A549 (cell line): ENCODE data around the gene SYCP2. TPM values are rescaled to one million over a fixed set of nuclear protein-coding genes. Genes with fewer than 3 reads are reported as not detected.

Experiments
- ATAC-seq, 2 experiments: fragments of 200-7000 bp in 1 of 2; fragments of >200 bp in 1 of 2; cut with Nextera tagmentation in 1 of 2; cut with Tn5 transposase in 1 of 2; 3 replicates each; pipeline versions ENCODE4 v1.8.0 to v1.9.1; 2018 to 2020; ENCODE audit warnings: mild to moderate bottlenecking in 1 of 2, moderate library complexity in 1 of 2
- CTCF ChIA-PET: fragments of 300-600 bp; sonication (Branson Sonifier 250); formaldehyde crosslinking; extraction: SDS; loops from one replicate; lab custom pipeline; 2021; ENCODE audit warnings: antibody characterized with exemption, inconsistent platforms; lab: Yijun Ruan, JAX
- POLR2A ChIA-PET: fragments of 350-600 bp; formaldehyde crosslinking; extraction: SDS; loops from one replicate; lab custom pipeline; 2021; ENCODE audit warnings: antibody characterized with exemption, inconsistent platforms; lab: Yijun Ruan, JAX
- DNase-seq, 2 experiments: peaks; one replicate each; pipeline versions ENCODE4 v3.0.0 to v3.0.0-alpha.2; 2011 to 2016; ENCODE audit warnings: low read depth in 1 of 2, low spot score in 1 of 2
- FAIRE-seq: peaks from 2 replicates; lab custom pipeline; 2011; peaks lifted over from hg19 to GRCh38; lab: Jason Lieb, UNC
- H3K27ac ChIP-seq, 2 experiments: fragments of >200 bp; sonication (Bioruptor Twin); formaldehyde crosslinking; 3 replicates each; pipeline ENCODE4 v1.5.1; 2016 to 2017
- H3K4me1 ChIP-seq: fragments of >200 bp; sonication (Bioruptor Twin); formaldehyde crosslinking; 3 replicates; pipeline ENCODE4 v1.6.1; 2016
- H3K4me2 ChIP-seq: fragments of >200 bp; sonication (Bioruptor Twin); formaldehyde crosslinking; 3 replicates; pipeline ENCODE4 v1.6.1; 2016
- H3K4me3 ChIP-seq: fragments of >200 bp; sonication (Bioruptor Twin); formaldehyde crosslinking; 3 replicates; pipeline ENCODE4 v1.5.1; 2016
- H3K9me3 ChIP-seq: fragments of >200 bp; sonication (Bioruptor Twin); formaldehyde crosslinking; 3 replicates; pipeline ENCODE4 v1.6.1; 2016
- BHLHE40 ChIP-seq: IDR thresholded peaks from 2 replicates; pipeline ENCODE4 v1.6.1; 2012; ENCODE audit warnings: low read depth, low read length, inconsistent platforms
- CBX8 ChIP-seq: fragments of 200-600 bp; sonication (generic); IDR thresholded peaks from 2 replicates; pipeline ENCODE4 v1.6.1; 2016
- EHMT2 ChIP-seq: fragments of 200-600 bp; sonication (generic); IDR thresholded peaks from 2 replicates; pipeline ENCODE4 v1.6.1; 2016; ENCODE audit warnings: antibody characterized with exemption, low read depth, mild to moderate bottlenecking, moderate library complexity
- EP300 ChIP-seq, 2 experiments: fragments of >200 bp; sonication (Bioruptor Twin); formaldehyde crosslinking; IDR thresholded peaks; 2 replicates in 1 of 2; 3 replicates in 1 of 2; pipeline ENCODE4 v1.6.1; 2016 to 2017
- FOXS1 ChIP-seq: fragments of 250-450 bp; sonication (Bioruptor Pico); IDR thresholded peaks from 2 replicates; pipeline ENCODE4 v1.5.0; 2020; ENCODE audit warnings: mild to moderate bottlenecking, moderate library complexity
- HDAC2 ChIP-seq: fragments of 200-600 bp; sonication (generic); IDR thresholded peaks from 2 replicates; pipeline ENCODE4 v1.6.1; 2016
- HOXA7 ChIP-seq: fragments of 250-450 bp; sonication (Bioruptor Pico); IDR thresholded peaks from 2 replicates; pipeline ENCODE4 v1.5.0; 2020; ENCODE audit warnings: mild to moderate bottlenecking, moderate library complexity
- JUN ChIP-seq, 2 experiments: fragments of >200 bp; sonication (Bioruptor Twin); formaldehyde crosslinking; IDR thresholded peaks; 2 replicates in 1 of 2; 3 replicates in 1 of 2; pipeline ENCODE4 v1.6.1; 2016 to 2017
- KDM5A ChIP-seq: fragments of 200-600 bp; sonication (generic); IDR thresholded peaks from 2 replicates; pipeline ENCODE4 v1.6.1; 2016; ENCODE audit warnings: antibody characterized with exemption, mild to moderate bottlenecking
- MAFK ChIP-seq: fragments of 450-650 bp; IDR thresholded peaks from 2 replicates; pipeline ENCODE4 v1.6.1; 2014; ENCODE audit not compliant: partially characterized antibody
- MAZ ChIP-seq: fragments of 150-350 bp; IDR thresholded peaks from 2 replicates; pipeline ENCODE4 v1.6.1; 2014; ENCODE audit warnings: antibody characterized with exemption, low read depth, low read length, borderline replicate concordance
- MYC ChIP-seq: IDR thresholded peaks from 2 replicates; pipeline ENCODE4 v1.6.1; 2012; ENCODE audit warnings: mild to moderate bottlenecking, inconsistent platforms, low read length, improper control_type of control experiment, borderline replicate concordance
- PHF8 ChIP-seq: fragments of 200-600 bp; sonication (generic); IDR thresholded peaks from 2 replicates; pipeline ENCODE4 v1.6.1; 2016; ENCODE audit warnings: low read depth, mild to moderate bottlenecking, antibody characterized with exemption, moderate library complexity, borderline replicate concordance
- POLR2AphosphoS2 ChIP-seq: conservative IDR thresholded peaks from 2 replicates; pipeline ENCODE4 v1.6.1; 2012; ENCODE audit warnings: low read length, improper control_type of control experiment, inconsistent platforms
- RAD21 ChIP-seq, 2 experiments: fragments of >200 bp in 1 of 2; sonication (Bioruptor Twin) in 1 of 2; formaldehyde crosslinking in 1 of 2; IDR thresholded peaks in 1 of 2; conservative IDR thresholded peaks in 1 of 2; 2 replicates in 1 of 2; 3 replicates in 1 of 2; pipeline ENCODE4 v1.6.1; 2012 to 2018; ENCODE audit warnings: inconsistent platforms in 1 of 2
- RARB ChIP-seq: fragments of 250-450 bp; sonication (Bioruptor Pico); IDR thresholded peaks from 2 replicates; pipeline ENCODE4 v1.8.0; 2021; ENCODE audit warnings: mild to moderate bottlenecking, moderate library complexity
- RCOR1 ChIP-seq: fragments of 150-350 bp; IDR thresholded peaks from 2 replicates; pipeline ENCODE4 v1.6.1; 2014; ENCODE audit warnings: antibody characterized with exemption, low read length, low read depth
- REST ChIP-seq: fragments of 200-600 bp; sonication (generic); IDR thresholded peaks from 2 replicates; pipeline ENCODE4 v1.6.1; 2016; ENCODE audit warnings: antibody characterized with exemption, mild to moderate bottlenecking, moderate library complexity
- SMC3 ChIP-seq: fragments of >200 bp; sonication (Bioruptor Twin); formaldehyde crosslinking; IDR thresholded peaks from 3 replicates; pipeline ENCODE4 v1.6.1; 2018; ENCODE audit warnings: inconsistent platforms
- TP53 ChIP-seq: fragments of 250-450 bp; sonication (Bioruptor Pico); IDR thresholded peaks from 2 replicates; pipeline ENCODE4 v1.5.0; 2021; ENCODE audit warnings: mild to moderate bottlenecking, moderate library complexity
- ZC3H11A ChIP-seq: fragments of 450-650 bp; IDR thresholded peaks from 2 replicates; pipeline ENCODE4 v1.6.1; 2014; ENCODE audit warnings: antibody characterized with exemption, mild to moderate bottlenecking
- ZSCAN20 ChIP-seq: fragments of 250-450 bp; sonication (Bioruptor Pico); IDR thresholded peaks from 2 replicates; pipeline ENCODE4 v1.8.0; 2022; ENCODE audit warnings: mild to moderate bottlenecking, moderate library complexity
- WGBS: methylation state at CpG from one replicate; pipeline ENCODE4 v1.1.6; 2017; ENCODE audit errors: missing lambda C conversion rate; 5-methylcytosine and 5-hydroxymethylcytosine counted together
- polyA plus RNA-seq, 4 experiments: library from polyadenylated mRNA; depleted of rRNA in 3 of 4; stranded (reverse); fragments of >200 nt; fragmentation: RNase III in 1 of 4; extraction: RNeasy Plus Mini Kit Qiagen cat#74134 plus additional on column Dnase treatment in 1 of 4; gene quantifications; 2 replicates in 3 of 4; 3 replicates in 1 of 4; pipeline ENCODE4 v1.2.3, GENCODE V29; 2011 to 2017
- TF ChIP-seq, protein P1 (sequence below): fragments of >200 bp; sonication (Bioruptor Twin); formaldehyde crosslinking; IDR thresholded peaks from 3 replicates; pipeline ENCODE4 v1.5.1; 2016
- TF ChIP-seq, protein P2 (sequence below): fragments of >200 bp; sonication (Bioruptor Twin); formaldehyde crosslinking; IDR thresholded peaks from 2 replicates; pipeline ENCODE4 v1.6.1; 2016
- TF ChIP-seq, protein P3 (sequence below): IDR thresholded peaks from 2 replicates; pipeline ENCODE4 v1.6.1; 2012; ENCODE audit warnings: low read depth, borderline replicate concordance
- TF ChIP-seq, protein P4 (sequence below): IDR thresholded peaks from 2 replicates; pipeline ENCODE4 v1.6.1; 2012

Gene SYCP2
- polyA plus RNA-seq, 2 of the 4 experiments (the other 2 are of a cell fraction): 0.52 to 2.1 TPM

DNA sequence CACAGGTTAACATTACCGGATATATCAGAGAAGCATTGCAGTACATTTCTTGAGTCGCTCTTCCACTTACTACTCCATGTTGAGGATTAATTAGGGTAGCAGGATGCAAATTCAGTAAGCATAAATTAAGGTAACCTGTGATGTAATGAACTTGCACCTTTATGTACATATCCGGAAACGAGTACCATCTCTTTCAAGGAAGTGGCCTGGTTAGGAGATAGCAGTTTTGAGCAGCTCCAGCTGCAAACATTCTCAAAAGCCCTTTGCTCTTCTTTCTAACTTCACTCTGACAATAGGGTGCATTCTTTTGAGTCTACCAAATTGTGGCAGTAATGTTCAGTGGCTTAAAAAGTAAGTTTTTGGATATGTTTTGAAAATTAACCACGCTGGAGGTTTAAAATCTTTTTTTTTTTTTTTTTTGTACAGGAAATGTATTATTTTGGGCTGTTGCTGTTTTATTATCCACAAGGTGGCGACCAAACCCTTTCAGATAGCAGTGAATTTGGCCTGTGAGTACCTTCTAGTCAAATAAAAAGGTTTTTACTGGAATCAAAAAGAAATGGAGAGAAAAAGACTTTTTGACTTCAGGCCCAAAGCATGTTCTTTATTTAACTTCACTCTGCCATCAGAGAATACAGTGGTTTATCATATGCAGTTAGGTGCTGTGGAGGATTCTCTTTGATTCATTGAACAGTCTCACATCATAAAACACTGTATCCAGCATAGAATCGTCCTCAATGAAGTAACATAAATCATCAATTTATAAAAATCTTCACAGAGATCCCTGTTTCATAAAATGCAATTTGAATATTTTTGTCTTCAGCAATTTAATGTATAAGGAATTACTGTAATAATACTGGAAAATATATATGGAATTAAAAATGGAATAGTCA lies 15.6 kb upstream of the SYCP2 start:
- Histone ChIP-seq H3K9me3 (no peaks in the 10 kb centered on the region), H3K4me1 (0 out of 3 replicates have a peak, but pooled peaks cover 3% of the 10 kb centered on the region), H3K4me3 (no peak overlapping the region)
- peak; percentile 66 to 69; a peak in 4 of 6 replicates for ATAC-seq
- TF ChIP-seq REST (no peak), EP300 (IDR thresholded peaks at IDR 0.05) (no peak), EHMT2 (no peak), RAD21 (conservative IDR thresholded peaks at IDR 0.05 in 1 of 2, IDR thresholded peaks at IDR 0.05 in 1 of 2) (peak; percentile 63 to 67), PHF8 (no peak), KDM5A (no peak), SMC3 (peak; percentile 37; the same call in 1 of the 3 replicates)
- TF ChIP-seq, protein P1, sequence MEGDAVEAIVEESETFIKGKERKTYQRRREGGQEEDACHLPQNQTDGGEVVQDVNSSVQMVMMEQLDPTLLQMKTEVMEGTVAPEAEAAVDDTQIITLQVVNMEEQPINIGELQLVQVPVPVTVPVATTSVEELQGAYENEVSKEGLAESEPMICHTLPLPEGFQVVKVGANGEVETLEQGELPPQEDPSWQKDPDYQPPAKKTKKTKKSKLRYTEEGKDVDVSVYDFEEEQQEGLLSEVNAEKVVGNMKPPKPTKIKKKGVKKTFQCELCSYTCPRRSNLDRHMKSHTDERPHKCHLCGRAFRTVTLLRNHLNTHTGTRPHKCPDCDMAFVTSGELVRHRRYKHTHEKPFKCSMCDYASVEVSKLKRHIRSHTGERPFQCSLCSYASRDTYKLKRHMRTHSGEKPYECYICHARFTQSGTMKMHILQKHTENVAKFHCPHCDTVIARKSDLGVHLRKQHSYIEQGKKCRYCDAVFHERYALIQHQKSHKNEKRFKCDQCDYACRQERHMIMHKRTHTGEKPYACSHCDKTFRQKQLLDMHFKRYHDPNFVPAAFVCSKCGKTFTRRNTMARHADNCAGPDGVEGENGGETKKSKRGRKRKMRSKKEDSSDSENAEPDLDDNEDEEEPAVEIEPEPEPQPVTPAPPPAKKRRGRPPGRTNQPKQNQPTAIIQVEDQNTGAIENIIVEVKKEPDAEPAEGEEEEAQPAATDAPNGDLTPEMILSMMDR: peak; percentile 72
- TF ChIP-seq, all 56 proteins: peak for 3
- 37% methylated on average over 7 of the region's 7 CpGs for WGBS
- Histone ChIP-seq H3K4me2 (no peak overlapping the region), H3K27ac (no peak overlapping the region)
- DNase-seq (peak in 1 of 2 experiments; percentile 57), FAIRE-seq (no peak)
- CTCF ChIA-PET: interaction anchor here (0.6 to 9.6 kb wide), 15 partner anchors 9 to 1533 kb away, joined by 3 to 73 read pairs (median 3); partner anchors contain the start of genes CDH26, FAM217B, PPP1R3D and SYCP2
- POLR2A ChIA-PET: interaction anchor here (1.7 kb wide), 1 partner anchor 9 kb away, joined by 11 read pairs; the partner anchor contains the start of genes FAM217B and PPP1R3D

- TF ChIP-seq ZSCAN20 (CRISPR knock-in tag) (no peak), RARB (CRISPR knock-in tag) (no peak), POLR2AphosphoS2 (no peak), HDAC2 (no peak), RCOR1 (no peak), JUN (IDR thresholded peaks at IDR 0.05) (no peak), MAZ (no peak), TP53 (CRISPR knock-in tag) (no peak), CBX8 (no peak), MAFK (no peak), FOXS1 (no peak), ZC3H11A (no peak), HOXA7 (CRISPR knock-in tag) (no peak), MYC (no peak), BHLHE40 (no peak)
- TF ChIP-seq, protein P2, sequence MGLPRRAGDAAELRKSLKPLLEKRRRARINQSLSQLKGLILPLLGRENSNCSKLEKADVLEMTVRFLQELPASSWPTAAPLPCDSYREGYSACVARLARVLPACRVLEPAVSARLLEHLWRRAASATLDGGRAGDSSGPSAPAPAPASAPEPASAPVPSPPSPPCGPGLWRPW: no peak
- TF ChIP-seq, protein P3, sequence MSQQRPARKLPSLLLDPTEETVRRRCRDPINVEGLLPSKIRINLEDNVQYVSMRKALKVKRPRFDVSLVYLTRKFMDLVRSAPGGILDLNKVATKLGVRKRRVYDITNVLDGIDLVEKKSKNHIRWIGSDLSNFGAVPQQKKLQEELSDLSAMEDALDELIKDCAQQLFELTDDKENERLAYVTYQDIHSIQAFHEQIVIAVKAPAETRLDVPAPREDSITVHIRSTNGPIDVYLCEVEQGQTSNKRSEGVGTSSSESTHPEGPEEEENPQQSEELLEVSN: no peak
- TF ChIP-seq, protein P4, sequence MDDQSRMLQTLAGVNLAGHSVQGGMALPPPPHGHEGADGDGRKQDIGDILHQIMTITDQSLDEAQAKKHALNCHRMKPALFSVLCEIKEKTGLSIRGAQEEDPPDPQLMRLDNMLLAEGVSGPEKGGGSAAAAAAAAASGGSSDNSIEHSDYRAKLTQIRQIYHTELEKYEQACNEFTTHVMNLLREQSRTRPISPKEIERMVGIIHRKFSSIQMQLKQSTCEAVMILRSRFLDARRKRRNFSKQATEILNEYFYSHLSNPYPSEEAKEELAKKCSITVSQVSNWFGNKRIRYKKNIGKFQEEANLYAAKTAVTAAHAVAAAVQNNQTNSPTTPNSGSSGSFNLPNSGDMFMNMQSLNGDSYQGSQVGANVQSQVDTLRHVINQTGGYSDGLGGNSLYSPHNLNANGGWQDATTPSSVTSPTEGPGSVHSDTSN: no peak
- TF ChIP-seq, all 56 proteins: peak for 0
- Histone ChIP-seq H3K4me1 (0 out of 3 replicates have a peak, but pooled peaks cover 3% of the 10 kb centered on the region), H3K4me2 (no peak overlapping the region), H3K4me3 (no peak overlapping the region), H3K9me3 (no peaks in the 10 kb centered on the region), H3K27ac (no peak overlapping the region)
- ChIA-PET POLR2A (interaction anchor here (1.7 kb wide), 1 partner anchor 8 kb away, joined by 11 read pairs; the partner anchor contains the start of genes FAM217B and PPP1R3D), CTCF (interaction anchor here (0.7 to 9.6 kb wide), 4 partner anchors 8 to 109 kb away, joined by 3 to 73 read pairs (median 13); partner anchors contain the start of genes FAM217B, PPP1R3D and SYCP2)
- DNase-seq: no peak
- ATAC-seq: no peak
- FAIRE-seq: no peak
- WGBS: 86% methylated on average over 1 of the region's 1 CpG
Measured at GRCh38 chr20:59948212-59948611, 14.8 kb upstream of the SYCP2 start.
